ENCODE results near the gene FAM20A.

FAM20A gene

GRCh38 chr17:68565661-68566441, 35.3 kb downstream of the FAM20A start:
- DNase-seq (ENCODE audit: low spot score) = no peak

GRCh38 chr17:68564415-68565111, 36.6 kb downstream of the FAM20A start:
- DNase-seq (ENCODE audit: low spot score) = no peak

DNA sequence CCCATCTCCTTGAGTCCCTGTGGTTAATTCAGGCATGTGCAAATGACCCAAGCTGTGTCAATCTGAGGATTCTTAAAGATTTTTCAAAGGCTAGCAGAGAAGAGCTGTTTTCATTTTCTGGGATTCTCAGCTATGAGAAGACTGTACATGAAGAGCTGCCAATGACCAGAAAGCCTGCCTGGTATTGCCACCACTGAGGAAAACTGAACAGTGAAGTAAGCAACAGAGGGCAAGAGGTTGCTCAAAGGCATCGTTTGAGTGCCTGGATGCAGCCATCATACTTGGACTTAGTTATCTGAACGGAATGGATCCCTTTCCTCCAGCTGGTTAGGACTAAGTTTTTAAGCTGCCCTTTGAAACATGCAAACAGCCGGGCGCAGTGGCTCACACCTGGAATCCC, 38.4 kb downstream of the FAM20A start:
- no peak for DNase-seq (ENCODE audit: low spot score)

- no peak for DNase-seq (ENCODE audit: low spot score)
Measured at GRCh38 chr17:68560966-68561720, 40.0 kb downstream of the FAM20A start.

DNA sequence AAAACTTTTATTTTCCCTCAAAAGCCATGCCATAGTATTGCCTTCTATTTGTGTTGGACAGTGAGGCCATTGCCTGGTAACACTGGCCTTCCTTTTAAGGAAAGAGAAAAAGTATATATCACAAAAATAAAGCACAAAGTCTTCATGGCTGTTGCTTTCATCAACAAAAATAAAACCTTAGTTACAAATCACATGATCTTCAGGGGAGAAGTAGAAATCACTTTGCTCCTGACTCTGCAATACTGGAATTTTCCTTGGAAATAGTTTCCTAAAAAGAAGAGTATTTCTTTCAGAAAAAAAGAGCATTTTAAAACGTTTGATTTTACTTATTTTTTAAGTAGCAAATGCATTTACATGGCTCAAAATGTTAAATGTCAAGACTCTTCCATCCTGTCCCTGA, 41.9 kb downstream of the FAM20A start:
- DNase-seq (ENCODE audit: low spot score) = no peak

DNA sequence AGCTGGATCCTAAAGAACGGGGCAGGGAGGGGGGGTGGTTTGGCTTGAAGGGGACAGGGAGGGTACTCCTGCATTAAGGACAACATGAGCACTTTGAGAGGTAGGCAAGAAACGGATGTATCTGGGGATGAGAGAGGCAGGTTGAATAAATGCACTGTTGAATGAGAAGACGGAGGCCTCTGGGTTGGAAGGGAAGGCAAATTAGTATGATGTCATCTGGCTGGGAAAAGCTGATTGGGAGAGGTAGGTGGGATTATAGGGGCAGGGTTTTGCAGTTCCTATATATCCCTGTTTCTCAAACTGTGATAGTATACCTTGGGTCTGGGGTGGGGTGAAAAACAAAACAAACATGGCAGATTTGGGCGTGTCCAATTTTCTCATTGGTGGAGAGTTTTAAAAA, 44.6 kb downstream of the FAM20A start:
- DNase-seq (ENCODE audit: low spot score) = no peak

DNA sequence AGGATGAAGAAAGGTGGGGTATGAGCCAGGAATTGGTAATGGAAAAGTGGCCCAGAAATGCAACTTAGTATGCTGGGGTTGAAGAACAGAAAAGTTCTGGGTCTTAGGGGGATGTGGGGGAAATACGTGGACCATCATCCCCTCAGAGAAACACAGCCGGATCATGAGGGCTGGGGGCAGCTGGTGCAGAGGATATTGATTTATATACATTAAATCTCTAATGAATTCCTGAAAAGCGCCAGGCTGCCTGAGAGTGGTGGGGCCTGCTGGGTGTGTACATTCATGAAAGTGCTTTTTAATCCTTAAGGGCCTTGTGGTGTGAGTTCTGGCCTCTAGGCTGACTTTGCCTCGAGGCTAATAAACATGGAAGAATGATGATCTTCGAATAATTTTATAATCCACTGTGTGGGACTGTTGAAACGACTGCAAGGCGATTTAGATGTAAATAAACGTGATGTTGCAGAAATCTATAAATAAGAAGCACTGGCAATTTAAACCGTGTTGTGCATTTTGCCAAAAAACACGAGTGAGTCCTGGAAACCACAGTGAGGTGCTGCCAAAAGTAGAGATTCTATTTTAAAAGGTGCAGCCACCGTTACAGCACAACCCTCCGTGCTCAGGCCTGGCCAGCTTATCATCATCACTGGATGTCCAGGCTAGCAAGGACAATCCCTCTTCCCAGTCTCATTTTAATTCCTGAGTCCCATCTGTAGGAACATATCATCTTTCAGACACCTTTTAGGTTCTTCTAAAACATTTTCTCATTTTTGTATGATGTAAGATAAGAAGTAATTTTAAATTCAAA, 56.9 kb downstream of the FAM20A start:
- no peak for DNase-seq (ENCODE audit: low spot score)

DNA sequence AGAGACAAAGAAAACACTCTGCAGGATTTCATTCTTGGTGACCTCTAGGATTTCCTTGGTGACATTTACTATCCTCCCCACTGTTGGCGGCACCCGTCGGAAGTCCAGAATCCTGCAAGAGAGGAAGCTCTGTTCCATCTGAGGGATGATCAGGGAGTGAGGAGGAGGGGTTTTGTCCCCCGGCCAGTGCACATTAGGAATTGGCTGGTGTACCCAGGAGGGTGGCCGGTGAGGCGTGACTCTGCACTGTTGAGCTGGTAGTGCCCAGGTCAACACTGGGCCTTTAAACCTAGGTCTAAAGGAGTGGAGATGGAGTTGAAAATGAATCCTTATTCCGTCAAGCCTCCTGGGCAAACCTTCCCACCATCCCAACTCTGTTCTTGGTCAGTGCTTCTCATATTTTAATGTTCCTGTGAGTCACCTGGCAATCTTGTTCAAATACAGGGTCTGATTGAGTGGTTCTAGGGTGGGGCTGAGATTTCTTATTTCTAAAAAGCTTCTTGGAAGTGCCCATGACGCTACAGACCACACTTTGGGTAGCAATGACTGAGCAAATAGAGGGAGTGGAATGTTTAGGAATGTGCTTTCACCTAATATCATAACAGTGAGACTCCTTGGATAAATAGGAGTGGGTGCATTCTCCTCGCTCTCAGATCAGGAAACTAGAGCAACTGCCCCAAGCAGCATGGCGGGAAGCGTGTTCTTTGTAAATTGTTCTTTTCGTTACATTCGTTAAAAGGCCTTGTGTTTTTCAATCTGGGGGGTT, 58.3 kb downstream of the FAM20A start:
- no peak for DNase-seq (ENCODE audit: low spot score)

DNA sequence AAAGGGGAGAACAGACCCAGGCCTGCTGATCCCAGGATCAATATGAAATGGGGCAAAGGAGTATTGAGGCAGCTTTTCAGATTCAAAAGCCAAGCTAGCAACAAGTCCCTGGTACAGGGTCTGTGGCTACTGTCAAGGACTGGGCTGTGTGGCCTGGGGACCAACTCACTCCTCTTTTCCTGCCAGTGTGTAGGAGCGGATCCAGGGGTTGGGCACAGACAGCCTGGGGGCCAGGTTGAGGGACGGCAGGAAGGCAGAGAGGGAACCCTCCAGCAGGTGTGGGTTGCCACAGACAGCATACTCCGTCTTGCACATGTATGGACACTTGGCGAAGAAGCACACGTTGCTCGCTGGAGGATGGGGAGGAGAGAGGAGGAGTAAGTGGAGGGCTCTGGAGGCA, 59.4 kb downstream of the FAM20A start:
- no peak for DNase-seq (ENCODE audit: low spot score)

DNA sequence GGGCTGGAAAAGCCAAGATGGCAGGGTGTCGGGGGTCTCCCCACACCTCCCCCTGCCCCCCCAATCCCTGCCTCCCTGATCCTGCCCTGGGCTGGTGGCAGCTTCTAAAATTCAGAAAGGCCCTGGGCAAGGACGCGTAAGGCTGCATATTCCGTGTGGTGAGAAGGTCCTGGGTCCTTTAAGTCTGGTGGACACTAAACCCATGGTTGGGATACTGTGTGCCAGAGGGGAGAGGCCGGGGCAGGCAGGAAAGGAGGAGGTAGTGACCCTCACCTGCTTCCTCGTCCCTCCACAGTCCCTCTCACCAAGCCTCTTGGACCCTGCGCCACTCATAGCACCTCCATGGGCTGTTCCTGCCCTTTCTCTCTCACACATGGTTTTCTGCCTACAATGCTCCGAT, 60.2 kb downstream of the FAM20A start:
- DNase-seq (ENCODE audit: low spot score) = no peak

DNA sequence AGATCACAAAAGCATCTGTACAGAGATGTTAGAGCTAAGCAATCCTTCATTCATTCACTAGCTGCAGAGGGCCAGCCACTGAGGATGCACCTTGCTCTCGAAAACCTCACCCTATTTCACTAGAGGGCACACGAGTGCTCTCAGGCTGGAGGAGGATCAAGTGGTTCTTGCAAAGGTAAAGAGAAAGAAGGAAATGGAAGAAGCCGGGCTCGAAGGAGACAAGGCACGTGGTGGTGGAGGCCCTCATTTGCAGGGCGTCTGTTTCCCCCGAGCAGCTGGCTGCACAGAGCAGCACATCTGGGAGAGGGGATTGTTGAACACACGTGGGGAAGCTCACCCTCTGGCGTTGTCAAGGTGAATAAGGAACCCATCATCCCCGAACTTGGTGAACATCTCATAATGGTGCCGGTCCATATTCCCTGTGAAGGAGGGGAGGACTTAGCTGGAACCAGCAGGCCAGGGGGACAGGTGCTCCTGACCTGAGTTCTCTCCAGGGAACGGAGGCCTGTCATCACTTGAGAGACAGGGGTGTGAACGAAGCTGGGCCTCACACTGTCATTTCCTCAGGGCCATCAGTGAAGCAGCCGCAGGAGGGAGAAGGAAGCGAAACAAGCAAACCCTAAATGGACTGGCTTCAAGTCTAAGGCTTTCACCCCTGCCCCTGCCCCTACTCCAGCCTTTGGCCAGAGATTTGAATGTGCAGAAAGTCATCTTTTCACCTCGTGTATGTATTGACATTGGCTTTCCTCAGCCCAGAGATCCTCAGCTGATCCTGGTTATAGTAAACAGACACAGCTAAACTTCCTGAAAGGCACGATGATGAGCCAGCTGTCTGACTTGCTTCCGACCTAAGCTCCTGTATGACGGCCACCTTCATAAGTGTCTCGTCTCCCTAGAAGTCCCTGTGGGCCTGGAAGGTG, 61.4 kb downstream of the FAM20A start:
- no peak for DNase-seq (ENCODE audit: low spot score)

DNA sequence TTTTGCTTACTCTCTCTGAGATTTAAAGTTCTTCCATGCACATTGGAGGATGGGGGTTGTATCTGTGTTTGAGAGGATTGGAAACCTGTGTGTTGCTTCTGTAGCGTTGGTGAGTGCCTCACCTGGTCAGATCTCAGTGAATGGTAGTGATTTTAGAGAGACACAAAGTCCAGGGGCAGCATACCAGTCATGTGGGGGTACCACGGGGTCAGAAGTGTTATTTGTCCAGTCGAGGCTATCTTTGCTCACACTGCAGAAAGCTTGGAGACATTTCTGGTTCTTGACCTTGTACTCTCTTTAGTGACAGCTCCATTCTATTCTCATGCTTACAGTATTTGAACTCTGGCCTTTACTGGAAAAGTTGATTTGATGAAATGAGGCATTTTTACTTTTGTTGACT, 65.2 kb downstream of the FAM20A start:
- no peak for DNase-seq (ENCODE audit: low spot score)

DNA sequence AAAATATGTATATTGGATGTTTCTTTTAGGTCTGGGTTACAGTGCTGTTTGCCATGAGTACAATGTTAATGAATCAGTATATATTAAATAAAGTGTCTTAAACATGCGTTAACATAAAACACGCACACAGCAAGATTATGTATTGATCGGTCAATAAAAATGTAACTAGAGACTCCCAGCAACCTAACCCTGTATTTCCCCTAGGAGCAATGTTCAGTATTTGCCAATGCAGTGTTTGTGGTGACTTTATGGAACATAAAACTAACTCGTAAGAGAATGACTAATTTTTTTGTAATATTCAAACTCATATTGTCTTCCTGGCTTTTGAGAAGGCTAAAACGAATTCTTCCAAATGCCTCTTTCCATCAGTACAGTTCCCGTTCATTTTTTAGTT, 66.5 kb downstream of the FAM20A start:
- DNase-seq (ENCODE audit: low spot score) = no peak

GRCh38 chr17:68533887-68534694, 67.1 kb downstream of the FAM20A start:
- DNase-seq (ENCODE audit: low spot score) = no peak

DNA sequence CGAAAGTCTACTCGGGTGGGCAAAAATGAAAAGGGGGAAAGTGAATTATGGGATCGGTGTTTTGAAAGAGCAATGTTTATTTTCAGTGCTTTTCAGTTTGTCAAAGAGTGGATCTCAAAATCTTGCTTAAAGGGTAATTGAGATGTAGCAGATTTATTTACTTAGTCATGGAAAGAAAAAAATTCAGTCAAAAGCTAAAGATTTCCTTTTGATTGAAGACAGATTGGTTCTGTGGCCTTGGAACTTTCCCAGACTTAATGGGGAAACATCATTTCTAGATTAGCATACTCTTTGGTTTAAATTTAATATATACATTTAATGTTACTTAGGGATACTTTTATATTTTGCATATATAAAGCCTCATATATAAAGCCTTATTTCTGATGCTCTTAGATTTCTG, 68.3 kb downstream of the FAM20A start:
- DNase-seq (ENCODE audit: low spot score) = no peak

- DNase-seq (ENCODE audit: low spot score) = no peak
Measured at GRCh38 chr17:68531252-68531651, 69.9 kb downstream of the FAM20A start.

DNA sequence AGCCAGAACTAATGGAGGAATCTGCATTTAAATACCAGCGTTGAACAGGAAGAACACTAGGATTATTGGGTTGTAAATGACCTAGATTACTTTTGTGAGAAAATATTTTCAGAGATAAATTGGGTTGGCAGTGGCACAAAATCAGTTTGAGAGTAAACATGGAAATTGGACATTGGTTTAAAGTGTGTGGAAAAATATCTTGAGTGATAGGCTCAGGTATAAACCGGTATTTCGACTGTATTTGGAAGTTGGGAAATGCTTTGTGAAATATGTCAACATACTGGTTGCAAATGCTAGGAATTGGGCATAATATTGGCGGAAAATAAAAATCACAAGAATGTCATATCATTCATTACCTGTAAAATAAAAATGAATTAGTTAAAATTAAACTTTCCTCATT, 73.9 kb downstream of the FAM20A start:
- no peak for DNase-seq (ENCODE audit: low spot score)

DNA sequence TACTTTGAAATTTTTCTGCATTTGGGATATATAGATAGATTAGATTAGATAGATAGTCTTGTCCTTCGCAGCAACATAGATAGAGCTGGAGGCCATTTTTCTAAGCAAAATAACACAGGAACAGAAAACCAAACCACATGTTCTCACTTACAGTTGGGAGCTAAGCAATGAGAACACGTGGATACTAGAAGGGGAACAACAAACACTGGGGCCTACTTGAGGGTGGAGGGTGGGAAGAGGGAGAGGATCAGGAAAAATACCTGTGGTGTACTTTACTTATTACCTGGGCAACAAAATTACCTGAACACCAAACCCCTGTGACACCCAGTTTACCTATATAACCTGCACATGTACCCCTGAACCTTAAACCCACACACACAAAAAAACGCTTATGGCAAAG, 74.6 kb downstream of the FAM20A start:
- no peak for DNase-seq (ENCODE audit: low spot score)

DNA sequence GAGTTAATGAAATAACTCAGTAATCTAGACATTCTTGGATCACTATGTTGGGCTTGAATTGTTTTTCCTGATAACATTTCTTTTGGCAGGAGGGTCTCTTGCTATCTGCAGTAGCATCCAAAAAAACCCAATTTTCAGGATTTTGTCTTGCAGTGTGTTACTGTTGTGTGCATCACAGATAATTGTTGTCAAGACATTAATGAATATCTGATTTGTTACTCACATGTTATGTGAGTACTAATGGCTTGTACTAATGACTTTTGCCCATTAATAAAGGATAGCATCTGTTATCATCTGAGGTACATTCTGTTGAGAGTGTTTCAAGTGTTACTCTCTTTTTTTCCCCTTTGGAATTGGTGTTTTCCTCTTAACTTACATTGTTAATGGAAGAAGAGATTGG, 78.9 kb downstream of the FAM20A start:
- DNase-seq (ENCODE audit: low spot score) = no peak

DNA sequence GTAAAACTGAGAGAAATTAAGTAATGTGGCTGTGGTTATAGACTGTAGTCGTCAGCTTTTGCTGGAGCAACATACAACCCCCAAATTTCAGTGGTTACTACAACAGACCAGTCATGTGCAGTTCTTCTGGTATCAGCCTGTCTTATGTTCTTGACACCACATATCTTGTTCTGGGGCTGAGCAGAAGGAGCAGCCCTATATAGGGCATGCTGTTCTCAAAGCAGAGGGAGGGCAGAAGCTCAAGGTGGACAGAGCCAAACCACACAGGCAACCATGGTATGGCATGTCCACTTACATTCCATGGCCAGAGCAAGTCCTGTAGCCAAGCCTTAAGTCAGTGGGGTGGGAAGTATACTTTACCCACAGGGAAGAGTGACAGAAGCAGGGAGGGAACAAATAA, 81.3 kb downstream of the FAM20A start:
- DNase-seq (ENCODE audit: low spot score) = no peak
